Activated naive CD4-positive, alpha-beta T cell treated with anti-CD3 and anti-CD28 coated beads, Interleukin-2, amount 50 U/mL, for 72 hours (primary cell): Measurements from ENCODE around the gene TM9SF3. TPM values are rescaled to one million over a fixed set of nuclear protein-coding genes. Genes with fewer than 3 reads are reported as not detected.
"Not testable (repeated sequence)": the region's sequence is repeated elsewhere in the genome, so short reads cannot be mapped to it uniquely, and the experiment has no call there.

Experiments used
- ATAC-seq, 2 donors: fragments of 150-1000 bp; cut with Tn5 transposase; 2 replicates each; pipeline ENCODE4 v1.10.0; 2021; ENCODE audit warnings: mild to moderate bottlenecking in 2 of 2, moderate library complexity in 2 of 2
- DNase-seq, 2 donors: peaks; one replicate each; pipeline ENCODE4 v3.0.0; 2021 to 2022; ENCODE audit warnings: low spot score in 2 of 2
- H3K27ac Mint-ChIP-seq, 2 donors: one replicate each; pipeline ENCODE4 v1.8.0; 2022; ENCODE audit warnings: mild to moderate bottlenecking in 2 of 2, mixed read lengths in 2 of 2
- H3K36me3 Mint-ChIP-seq, 2 donors: one replicate each; pipeline ENCODE4 v1.8.0; 2022; ENCODE audit warnings: mixed read lengths in 2 of 2
- H3K9me3 Mint-ChIP-seq, 2 donors: one replicate each; pipeline ENCODE4 v1.8.0; 2022; ENCODE audit warnings: mixed read lengths in 2 of 2
- total RNA-seq, 2 donors: library from RNA; stranded (reverse); gene quantifications; one replicate each; pipeline ENCODE4 v1.2.3, GENCODE V29; 2022

Gene TM9SF3
- total RNA-seq, 2 donors from 2014 or later = 48.4 to 64.7 TPM

DNA sequence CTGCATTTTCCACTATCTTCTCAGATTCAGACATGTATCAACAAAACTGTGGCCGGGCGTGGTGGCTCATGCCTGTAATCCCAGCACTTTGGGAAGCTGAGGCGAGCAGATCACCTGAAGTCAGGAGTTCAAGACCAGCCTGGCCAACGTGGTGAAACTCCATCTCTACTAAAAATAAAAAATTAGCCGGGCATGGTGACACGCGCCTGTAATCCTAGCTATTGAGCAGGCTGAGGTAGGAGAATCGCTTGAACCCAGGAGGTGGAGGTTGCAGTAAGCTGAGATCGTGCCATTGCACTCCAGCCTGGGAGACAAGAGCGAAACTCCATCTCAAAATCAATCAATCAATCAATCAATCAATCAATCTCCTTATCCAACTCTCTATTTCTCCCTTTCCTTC is 41.3 kb downstream of the TM9SF3 start:
- peaks cover 17 to 32% of the 10 kb centered on the region in 2 donors for H3K36me3 Mint-ChIP-seq
- not testable (repeated sequence) for DNase-seq, H3K9me3 Mint-ChIP-seq, H3K27ac Mint-ChIP-seq, ATAC-seq

DNA sequence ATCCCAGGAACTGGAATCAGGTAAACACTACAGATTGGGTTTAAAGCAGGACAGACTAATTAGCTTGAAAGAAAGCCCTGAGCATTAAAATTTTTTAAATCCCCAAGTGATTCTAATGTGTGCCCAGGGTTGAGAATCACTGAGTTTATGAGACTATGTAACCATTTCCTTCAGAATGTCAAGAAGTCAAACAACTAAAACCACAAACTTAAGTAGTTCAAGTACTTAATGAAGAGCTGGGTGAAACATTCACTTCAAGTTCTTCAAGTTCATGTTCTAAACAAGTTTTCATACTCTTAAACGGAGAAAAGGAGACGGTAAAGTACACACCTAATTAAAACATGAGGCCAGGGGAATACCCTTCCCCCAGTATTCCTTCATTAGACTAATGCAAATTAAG is 44.9 kb downstream of the TM9SF3 start:
- Mint-ChIP-seq H3K9me3 (no peaks in the 10 kb centered on the region), H3K27ac (peak overlapping the region in 1 of 2 donors; percentile 81), H3K36me3 (peaks cover 25 to 45% of the 10 kb centered on the region in 2 donors)
- DNase-seq = no peak
- no peak for ATAC-seq

DNA sequence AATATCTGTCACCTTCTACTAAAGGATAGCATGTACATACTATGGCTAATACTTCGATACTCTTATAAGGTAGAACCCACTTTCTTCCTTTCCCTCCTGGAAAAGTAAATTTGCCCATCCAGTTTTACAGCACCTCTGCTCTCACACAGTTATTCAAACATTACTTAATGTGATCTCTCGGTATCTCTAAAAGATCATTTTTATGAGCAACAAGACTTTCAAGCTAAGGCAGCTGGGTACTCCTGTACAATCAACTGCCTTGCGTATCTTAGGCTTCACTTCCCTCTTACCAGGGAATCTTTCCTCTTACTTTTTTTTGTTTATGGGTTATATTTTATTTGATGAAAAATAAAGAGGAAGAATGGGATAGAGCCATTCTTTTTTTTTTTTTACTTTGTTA is 46.6 kb downstream of the TM9SF3 start:
- no peak overlapping the region for H3K27ac Mint-ChIP-seq

DNA sequence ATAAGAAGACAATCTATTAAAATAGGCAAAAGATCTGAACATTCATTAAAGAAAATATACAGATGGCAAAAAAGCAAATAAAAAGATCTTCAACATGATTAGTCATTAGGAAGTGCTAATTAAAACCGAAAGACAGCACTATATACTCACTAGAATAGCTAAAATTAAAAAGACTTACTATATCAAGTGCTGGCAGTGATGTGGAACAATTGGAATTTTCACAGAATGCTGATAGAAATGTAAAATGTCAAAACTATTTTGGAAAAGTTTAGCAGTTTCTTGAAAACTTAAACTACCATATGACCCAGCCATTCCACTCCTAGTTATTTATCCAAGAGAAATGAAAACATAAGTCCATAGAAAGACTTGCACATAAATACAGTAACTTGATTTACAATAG is 48.1 kb downstream of the TM9SF3 start:
- Mint-ChIP-seq H3K27ac (no peak overlapping the region), H3K9me3 (no peaks in the 10 kb centered on the region), H3K36me3 (peaks cover 19 to 32% of the 10 kb centered on the region in 2 donors)
- DNase-seq (no peak), ATAC-seq (no peak)

More for the DNA sequence above, 46.6 kb downstream of the TM9SF3 start:
- DNase-seq (no peak), ATAC-seq (no peak)
- peaks cover 19 to 34% of the 10 kb centered on the region in 2 donors for H3K36me3 Mint-ChIP-seq
- H3K9me3 Mint-ChIP-seq = no peaks in the 10 kb centered on the region

DNA sequence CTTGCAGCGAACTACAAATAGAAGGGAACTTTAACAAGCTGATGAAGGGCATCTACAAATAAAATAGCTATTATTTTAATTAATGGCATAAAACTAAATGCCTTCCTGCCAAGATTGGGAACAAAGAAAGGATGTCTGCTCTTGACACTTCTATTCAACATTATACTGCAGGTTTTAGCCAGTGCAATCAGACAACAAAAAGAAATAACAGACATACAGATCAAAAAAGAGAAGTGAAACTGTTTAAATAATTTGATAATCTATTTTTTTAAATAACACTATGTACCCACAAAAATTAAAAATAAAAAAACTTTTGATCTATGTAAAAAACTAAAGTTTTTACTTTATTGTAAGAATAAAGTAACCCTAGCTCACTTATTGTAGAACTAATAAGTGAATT is 50.7 kb downstream of the TM9SF3 start:
- Mint-ChIP-seq H3K36me3 (peaks cover 11 to 20% of the 10 kb centered on the region in 2 donors), H3K9me3 (no peaks in the 10 kb centered on the region), H3K27ac (no peak overlapping the region)
- no peak for DNase-seq
- ATAC-seq = no peak

DNA sequence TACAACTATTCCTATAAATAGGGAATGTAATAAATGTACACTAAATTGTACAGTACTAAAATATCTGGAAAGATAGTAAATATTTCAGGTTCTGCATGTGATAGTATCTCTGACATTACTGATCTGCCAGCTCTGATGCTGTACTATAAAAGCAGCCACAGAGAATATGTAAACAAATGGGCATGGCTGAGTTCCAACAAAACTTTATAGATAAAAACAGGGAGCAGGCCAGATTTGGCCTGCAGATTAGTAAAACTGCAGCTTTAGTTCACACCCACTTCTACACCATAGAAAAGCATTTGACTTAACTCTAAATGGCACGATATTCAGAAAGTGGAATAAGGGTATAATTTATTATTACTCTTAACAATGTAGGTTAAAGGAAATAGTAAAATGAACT is 54.3 kb downstream of the TM9SF3 start:
- Mint-ChIP-seq H3K9me3 (no peaks in the 10 kb centered on the region), H3K36me3 (peaks cover 4 to 5% of the 10 kb centered on the region in 2 donors), H3K27ac (no peak overlapping the region)
- DNase-seq = no peak
- ATAC-seq = no peak

DNA sequence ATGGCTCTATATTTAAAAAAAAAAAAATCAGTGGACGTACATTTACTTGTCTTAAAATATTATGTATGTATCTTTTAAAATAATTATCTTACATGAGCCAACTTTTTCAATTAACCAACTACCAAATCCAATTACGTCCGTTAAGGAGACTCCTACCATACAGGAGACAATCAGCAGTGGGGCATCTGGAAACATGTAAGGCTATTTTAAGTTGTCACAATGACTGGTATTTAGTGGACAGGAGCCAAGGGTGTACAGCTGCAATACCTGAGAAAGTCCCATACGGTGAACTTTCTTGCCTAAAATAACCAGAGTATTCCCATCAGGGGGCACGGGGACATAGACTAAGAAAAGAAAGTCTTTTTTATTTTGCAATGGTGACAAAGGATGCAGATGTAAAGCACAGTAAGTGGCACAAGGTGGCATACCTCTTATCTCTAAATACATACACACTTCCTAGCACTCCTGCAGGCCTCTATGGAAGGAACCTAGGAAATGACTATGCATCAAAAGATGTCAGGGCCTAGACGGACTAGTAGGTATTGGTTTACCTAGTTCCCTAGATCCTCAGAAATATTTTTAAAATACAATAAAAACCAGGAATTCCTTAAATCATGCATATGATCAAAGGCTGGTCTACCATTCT is 57.1 kb downstream of the TM9SF3 start:
- Mint-ChIP-seq H3K36me3 (peaks cover 12 to 15% of the 10 kb centered on the region in 2 donors), H3K9me3 (no peaks in the 10 kb centered on the region)
- ATAC-seq = no peak

DNA sequence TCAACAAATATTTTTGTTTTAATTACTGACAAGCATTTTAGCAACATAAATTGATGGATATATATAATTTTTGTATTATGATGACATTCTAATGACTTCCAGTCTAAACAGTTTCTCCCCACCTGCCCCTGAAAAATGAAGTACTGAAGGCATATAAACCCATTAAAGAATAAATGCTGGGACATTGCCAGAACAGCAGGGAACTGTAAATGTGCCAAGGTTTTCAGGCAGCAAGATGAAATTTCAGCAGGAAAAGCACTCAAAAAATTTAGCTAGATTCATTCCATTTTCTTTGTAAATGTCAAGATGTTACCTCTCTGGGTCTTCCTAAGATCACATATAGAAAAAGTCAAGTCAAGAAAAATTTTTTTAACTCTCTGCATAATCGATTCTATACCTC is 62.1 kb downstream of the TM9SF3 start:
- ATAC-seq (no peak), DNase-seq (no peak)
- Mint-ChIP-seq H3K9me3 (no peaks in the 10 kb centered on the region), H3K27ac (no peak overlapping the region), H3K36me3 (peaks cover 12 to 27% of the 10 kb centered on the region in 2 donors)

More for the DNA sequence above, 57.1 kb downstream of the TM9SF3 start:
- no peak overlapping the region for H3K27ac Mint-ChIP-seq
- DNase-seq = no peak

DNA sequence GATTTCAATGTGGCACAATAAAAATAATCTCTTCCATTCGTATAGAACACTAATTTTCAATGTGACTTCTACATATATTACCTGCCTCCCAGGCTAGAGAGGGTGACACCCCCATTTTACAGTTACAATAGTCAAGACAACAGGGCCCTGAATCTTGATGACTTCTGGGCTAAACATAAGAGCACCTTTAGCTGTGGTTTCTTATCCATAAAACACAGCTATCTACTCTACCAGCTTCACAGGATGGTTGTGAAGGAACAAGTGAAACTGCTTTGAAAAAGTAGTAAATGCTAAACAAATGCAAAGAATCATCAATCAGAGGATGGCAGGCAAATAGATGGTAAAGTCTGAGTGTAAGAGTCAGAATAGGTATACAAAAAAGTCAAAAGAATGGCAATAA is 69.5 kb downstream of the TM9SF3 start:
- H3K36me3 Mint-ChIP-seq = peaks cover 0 to 12% of the 10 kb centered on the region in 2 donors
- no peak overlapping the region for H3K27ac Mint-ChIP-seq
- ATAC-seq = no peak
- no peaks in the 10 kb centered on the region for H3K9me3 Mint-ChIP-seq
- DNase-seq = no peak

DNA sequence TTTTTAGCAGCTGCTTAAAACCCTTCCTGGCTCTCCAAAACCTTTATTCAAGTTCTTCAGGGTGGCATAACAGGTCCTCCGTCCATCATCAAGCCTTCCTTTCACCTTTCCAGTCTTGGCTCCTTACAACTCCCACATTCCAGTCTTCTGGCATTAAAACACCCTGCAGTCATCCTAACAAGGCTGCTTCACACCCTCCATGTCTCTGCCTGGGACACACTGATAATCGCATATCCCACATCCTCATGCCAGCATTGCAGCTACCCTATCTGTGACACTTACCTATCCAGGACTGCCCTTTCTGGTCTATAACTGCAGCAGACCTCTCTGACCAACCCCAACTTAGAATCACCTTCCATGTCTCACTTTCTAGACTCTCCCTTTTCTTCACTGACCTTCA is 70.5 kb downstream of the TM9SF3 start:
- H3K27ac Mint-ChIP-seq = no peak overlapping the region
- no peaks in the 10 kb centered on the region for H3K9me3 Mint-ChIP-seq
- peaks cover 0 to 8% of the 10 kb centered on the region in 2 donors for H3K36me3 Mint-ChIP-seq
- ATAC-seq = no peak
- DNase-seq = no peak

DNA sequence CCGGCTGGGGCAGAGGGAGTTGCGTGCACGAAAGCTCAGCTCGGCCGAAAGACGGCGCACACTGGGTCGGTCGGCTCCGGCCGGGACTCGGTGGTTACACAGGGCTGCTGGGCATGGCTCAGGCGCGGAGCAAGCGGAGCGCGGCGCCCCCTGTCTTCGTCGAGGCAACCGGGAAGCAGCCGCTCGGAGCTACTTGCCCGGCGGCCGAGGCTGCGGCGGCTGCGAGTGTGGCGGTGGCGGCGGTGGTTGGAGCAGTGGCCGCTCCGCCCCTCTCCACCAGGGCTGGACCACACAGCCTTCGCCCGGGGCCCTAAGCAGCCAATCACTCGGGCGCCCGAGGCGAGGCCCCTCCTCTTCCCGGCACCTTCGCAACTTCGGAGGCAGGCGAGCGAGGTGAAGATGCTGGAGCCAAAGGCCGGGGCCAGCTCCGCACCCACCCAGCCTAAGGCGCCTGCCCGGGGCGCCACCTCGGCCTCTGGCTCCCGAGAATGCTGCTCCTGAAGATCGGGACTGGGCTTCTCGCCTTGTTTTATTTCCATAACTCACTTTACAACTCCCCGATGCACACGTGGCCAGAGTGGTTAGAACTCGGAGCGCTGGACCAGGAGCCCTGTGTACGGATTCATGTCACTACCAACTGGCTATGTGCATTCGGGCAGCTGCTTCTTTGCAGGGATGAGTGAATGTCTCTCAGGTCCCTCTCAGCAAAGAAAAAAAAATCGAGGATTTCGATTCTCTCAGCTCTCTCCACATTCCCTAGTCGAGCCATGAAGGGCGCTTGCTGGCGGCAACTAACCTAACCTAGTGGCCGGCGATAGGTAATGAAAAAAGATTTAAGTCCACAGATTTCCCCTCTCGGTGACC is 72.9 kb downstream of the TM9SF3 start, which contains the start of gene TLL2:
Gene TLL2 (minus strand): TSS at position 229 of the 864 bp plus-strand sequence. CDS start 241 bp downstream, outside the sequence.
- Mint-ChIP-seq H3K9me3 (no peaks in the 10 kb centered on the region), H3K36me3 (no peaks in the 10 kb centered on the region), H3K27ac (peak within 1 kb of the TSS in 1 of 2 donors; percentile 82)
- ATAC-seq (peak; percentile 57 to 88), DNase-seq (peak; percentile 62 to 69)

DNA sequence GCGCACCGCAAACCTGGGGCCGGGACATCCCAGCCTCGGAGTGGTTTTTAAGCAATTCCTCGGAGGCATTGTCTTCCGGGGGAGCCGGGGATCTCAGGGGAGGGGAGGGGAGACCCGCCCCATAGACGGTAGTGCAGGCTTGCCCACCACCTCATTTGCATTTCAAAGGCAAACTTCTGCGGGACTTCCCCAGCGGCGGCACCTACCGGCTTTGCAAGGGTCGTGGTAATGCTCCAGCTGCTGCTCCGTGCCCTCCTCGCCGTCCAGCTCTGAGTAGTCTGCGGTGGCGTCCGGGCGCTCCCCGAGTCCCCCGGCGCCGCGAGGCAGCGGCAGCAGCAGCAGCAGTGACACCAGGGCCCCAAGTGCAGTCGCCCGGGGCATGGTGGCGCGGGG is 73.5 kb downstream of the TM9SF3 start:
- Mint-ChIP-seq H3K27ac (no peak overlapping the region), H3K36me3 (no peaks in the 10 kb centered on the region), H3K9me3 (no peaks in the 10 kb centered on the region)
- peak; percentile 53 to 77 for DNase-seq
- ATAC-seq = peak; percentile 50 to 89

DNA sequence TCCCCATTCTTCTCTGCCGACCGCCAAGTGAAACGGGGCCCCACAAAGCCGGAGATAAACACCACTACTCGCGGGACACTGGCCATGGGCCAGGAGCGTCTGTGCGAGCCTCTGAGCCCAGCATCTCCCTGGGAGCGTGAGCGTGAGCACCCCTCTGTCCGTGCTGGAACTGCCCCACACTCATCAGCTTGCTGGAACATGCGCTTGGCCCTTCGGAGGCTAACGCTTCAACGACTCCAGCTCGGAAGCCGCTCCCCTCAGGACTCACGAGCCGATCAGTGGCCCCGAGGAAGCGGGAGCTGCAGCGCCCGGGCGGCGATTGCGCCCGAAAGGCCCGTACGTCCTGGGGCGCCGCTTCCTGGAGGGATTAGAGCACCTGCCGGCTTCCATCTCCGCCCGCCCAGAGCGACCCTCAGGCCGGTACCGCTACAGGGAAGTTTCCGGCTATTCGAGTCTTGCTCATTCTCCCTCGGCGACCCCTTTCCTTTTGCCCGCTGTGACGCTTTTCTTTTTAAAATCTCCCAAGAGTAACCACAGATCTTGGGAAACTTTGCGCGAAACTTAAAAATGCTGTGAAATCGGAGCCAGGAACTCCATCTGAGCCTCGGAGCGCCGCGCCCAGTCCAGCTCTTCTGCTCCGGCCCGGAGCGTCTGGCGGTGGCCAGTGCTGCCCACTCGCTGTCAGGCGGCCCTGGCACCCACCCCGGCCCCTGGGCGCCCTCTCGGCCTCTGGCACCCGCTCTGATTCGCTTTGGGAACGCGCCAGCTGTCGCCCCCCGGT is 74.1 kb downstream of the TM9SF3 start:
- DNase-seq = no peak

DNA sequence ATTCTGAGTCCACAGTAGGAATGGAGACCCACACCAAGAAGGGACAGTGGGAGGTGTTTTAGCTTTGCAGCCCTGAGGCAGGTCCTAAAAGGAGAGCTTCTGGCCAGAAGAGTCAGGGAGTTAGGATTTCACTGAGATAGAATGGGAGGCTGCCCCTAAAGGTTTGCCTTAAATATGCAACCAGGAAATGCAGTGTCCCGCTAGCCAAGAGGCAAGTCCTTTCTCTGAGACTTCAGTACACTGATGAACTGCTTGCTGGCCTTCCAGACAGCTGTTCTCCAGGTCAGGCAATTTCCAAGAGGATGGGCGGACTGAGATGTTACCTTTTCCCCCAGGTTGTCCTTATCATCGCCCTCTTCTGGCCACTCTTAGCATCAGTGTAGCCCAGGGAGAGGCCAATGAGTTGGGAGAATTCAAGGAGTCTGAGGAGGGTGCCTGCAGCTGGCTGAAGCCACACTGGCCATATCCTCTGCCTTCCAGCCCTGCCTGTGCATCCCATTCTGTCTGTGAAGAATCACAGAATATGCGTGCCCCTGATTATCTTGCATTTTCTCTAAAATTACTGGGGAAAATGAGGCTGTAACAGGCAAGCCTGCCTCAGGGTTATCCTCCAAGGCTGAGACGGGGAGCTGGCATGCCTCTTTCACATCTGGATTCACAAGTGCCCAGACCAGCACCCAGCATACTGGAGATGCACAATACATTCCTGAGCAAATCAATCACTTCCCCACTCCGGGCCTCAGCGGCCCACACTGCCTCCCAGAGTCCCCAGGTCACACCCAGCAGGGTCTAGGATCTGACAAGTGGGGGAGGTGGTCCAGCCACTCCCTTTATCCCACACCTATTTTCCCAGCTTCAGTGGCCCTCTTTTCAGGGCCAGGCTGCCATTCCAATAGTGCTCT is 75.5 kb downstream of the TM9SF3 start:
- peak in 1 of 2 donors; percentile 43 for DNase-seq
- H3K36me3 Mint-ChIP-seq = no peaks in the 10 kb centered on the region
- H3K27ac Mint-ChIP-seq = no peak overlapping the region
- no peaks in the 10 kb centered on the region for H3K9me3 Mint-ChIP-seq
- peak in 1 of 2 donors; percentile 32 for ATAC-seq

More for the DNA sequence above, 74.1 kb downstream of the TM9SF3 start:
- Mint-ChIP-seq H3K27ac (no peak overlapping the region), H3K9me3 (no peaks in the 10 kb centered on the region), H3K36me3 (no peaks in the 10 kb centered on the region)
- ATAC-seq = peak in 1 of 2 donors; percentile 24

DNA sequence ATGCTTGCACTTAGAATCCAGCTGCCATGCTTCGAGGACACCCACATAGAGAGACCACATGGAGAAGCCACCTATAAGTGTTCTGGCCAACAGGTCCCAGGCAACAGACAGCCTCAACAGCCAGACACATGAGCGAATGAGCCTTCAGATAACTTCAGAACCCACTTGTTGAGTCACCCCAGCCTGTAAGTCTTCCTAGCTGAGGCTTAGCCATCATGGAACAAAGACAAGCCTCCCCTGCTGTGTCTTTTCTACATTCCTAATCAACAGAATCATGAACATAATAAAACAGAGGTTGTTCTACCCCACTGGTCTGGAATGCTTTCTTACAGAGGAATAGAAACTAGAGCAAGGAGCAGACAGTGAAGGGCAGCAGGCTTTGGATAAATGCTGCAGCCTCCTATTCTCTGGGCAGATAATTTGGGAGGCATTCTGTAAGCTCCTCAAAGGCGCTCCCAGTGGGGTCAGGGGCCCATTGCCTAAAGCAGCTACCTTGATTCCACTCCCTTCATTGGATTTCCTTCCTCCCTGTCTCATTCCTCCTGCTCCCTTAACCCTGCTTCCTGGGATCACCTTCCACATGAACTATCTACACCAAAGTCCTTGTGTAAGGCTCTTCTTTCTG is 77.7 kb downstream of the TM9SF3 start:
- Mint-ChIP-seq H3K9me3 (no peaks in the 10 kb centered on the region), H3K36me3 (no peaks in the 10 kb centered on the region), H3K27ac (no peak overlapping the region)
- DNase-seq = no peak
- ATAC-seq = no peak
